HEK293T (cell line): Measurements from ENCODE around the gene NUMB.

Experiments
- ARNT ChIP-seq: fragments of 450-650 bp; IDR thresholded peaks from 2 replicates; pipeline ENCODE4 v1.6.1; 2017; ENCODE audit warnings: mild to moderate bottlenecking
- BHLHE40 ChIP-seq: fragments of 450-650 bp; IDR thresholded peaks from 2 replicates; pipeline ENCODE4 v1.6.1; 2016; ENCODE audit warnings: mild to moderate bottlenecking, moderate library complexity, borderline replicate concordance
- ELF4 ChIP-seq: fragments of 450-650 bp; IDR thresholded peaks from 2 replicates; pipeline ENCODE4 v1.6.1; 2017; ENCODE audit warnings: antibody characterized with exemption
- L3MBTL2 ChIP-seq: fragments of 450-650 bp; conservative IDR thresholded peaks from 2 replicates; pipeline ENCODE4 v1.6.1; 2016; ENCODE audit warnings: mild to moderate bottlenecking
- LEF1 ChIP-seq: fragments of 450-650 bp; IDR thresholded peaks from 2 replicates; pipeline ENCODE4 v1.6.1; 2017; ENCODE audit warnings: mild to moderate bottlenecking, borderline replicate concordance
- SP1 ChIP-seq: fragments of 450-650 bp; IDR thresholded peaks from 2 replicates; pipeline ENCODE4 v1.6.1; 2017
- SUZ12 ChIP-seq: fragments of 450-650 bp; IDR thresholded peaks from 2 replicates; pipeline ENCODE4 v1.6.1; 2016; ENCODE audit warnings: mild to moderate bottlenecking
- ZNF384 ChIP-seq: fragments of 450-650 bp; IDR thresholded peaks from 2 replicates; pipeline ENCODE4 v1.6.1; 2016
- TF ChIP-seq, protein P1 (sequence below): fragments of 450-650 bp; IDR thresholded peaks from 2 replicates; pipeline ENCODE4 v1.6.1; 2016

DNA sequence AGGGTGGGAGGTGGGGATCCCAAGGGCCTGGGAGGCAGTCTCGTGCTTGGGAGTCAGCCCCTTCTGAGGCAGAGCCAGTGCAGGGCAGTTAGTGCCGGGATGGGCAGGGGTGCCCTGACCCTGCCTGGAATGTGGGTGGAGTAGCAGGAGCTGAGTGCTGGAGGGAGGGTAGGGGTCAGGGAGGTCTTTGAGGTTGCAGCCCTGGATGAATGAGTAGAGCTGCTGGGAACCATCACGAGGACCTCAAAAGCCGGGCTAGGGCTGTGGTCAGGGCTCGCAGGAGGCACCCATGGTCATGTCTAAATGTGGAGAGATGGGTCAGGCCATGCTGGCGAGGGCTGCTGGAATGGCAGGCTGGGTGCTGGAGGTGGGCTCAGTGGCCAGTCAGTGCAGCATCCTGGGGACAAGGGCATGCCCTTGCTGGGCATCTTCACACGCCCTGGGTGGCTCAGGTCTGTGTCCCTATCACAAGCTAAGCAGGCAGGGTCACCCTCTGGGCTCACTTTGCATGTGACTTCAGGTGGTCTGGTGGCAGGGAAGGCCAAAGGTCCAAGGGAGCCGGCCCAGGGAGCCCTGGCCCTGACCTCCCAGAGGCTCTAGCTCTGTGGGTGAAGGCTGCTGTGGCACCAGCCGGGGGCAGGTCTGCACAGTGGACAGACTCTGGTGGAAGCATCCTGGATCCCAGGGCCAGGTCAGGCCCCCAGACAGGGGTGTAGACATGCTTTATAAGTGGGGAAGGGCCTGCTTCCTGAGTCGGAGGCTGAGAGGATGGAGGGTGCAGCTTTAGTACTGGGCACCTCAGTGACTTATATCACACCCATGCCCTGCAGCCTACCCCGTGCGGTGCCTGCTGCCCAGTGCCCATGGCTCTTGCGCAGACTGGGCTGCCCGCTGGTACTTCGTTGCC lies 196.6 kb downstream of the NUMB start:
- TF ChIP-seq SP1, result no peak
- TF ChIP-seq, protein P1, sequence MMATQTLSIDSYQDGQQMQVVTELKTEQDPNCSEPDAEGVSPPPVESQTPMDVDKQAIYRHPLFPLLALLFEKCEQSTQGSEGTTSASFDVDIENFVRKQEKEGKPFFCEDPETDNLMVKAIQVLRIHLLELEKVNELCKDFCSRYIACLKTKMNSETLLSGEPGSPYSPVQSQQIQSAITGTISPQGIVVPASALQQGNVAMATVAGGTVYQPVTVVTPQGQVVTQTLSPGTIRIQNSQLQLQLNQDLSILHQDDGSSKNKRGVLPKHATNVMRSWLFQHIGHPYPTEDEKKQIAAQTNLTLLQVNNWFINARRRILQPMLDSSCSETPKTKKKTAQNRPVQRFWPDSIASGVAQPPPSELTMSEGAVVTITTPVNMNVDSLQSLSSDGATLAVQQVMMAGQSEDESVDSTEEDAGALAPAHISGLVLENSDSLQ, result no peak
- TF ChIP-seq BHLHE40, result no peak
- no peak for TF ChIP-seq ARNT
- TF ChIP-seq LEF1, result no peak
- TF ChIP-seq L3MBTL2, result no peak
- TF ChIP-seq SUZ12, result no peak
- TF ChIP-seq ELF4, result no peak
- no peak for TF ChIP-seq ZNF384
